Measurements from ENCODE around the gene CLASRP. TPM values are rescaled to one million over a fixed set of nuclear protein-coding genes. Genes with fewer than 3 reads are reported as not detected.
"Not testable (repeated sequence)": the region's sequence is repeated elsewhere in the genome, so short reads cannot be mapped to it uniquely, and the experiment has no call there.

CLASRP gene
- total RNA-seq, 1 donor from 2014 or later, result 109 TPM

DNA sequence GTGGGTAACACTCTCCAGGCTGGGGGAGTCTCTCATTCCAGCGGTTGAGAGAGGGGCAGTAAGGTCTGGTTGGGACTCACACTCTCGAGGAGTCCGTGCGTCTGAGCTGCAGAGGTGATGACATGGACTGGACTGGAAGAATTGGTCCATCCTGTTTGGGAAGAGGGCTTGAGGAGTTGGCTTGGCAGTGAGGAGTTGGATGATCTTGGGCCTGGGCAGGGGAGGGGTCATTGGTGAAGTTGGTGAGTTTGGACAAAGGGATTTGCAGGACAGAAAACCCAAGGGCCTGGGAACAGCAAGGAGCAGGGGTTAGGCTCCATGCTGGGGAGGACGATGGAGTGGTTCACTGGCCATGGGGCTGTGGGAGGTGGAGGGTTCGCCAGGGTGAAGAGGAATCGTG, 57.9 kb downstream of the CLASRP start:
- DNase-seq (ENCODE audit: low spot score), result no peak
- no peak for ATAC-seq
- intact Hi-C loops (cut with DNase I), result no loop called here

DNA sequence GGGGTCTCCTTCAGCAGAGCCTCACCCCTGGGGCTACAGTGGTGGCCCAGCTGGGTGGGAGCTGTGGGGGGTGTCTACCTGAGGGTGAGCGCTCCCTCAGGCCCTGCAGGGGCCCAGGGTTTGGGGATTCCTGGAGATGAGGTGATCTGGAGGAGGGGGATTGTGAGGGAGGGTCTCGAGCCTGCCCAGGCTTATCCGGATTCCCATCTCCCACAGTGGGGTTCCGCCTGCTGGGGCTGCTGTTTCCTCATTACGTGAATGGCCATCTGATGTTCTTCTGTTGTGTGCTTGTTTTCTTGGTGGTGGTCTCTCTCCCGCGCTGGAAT, 58.6 kb downstream of the CLASRP start:
- intact Hi-C loops (cut with DNase I), result no loop called here
- ATAC-seq, result no peak
- DNase-seq (ENCODE audit: low spot score), result no peak

DNA sequence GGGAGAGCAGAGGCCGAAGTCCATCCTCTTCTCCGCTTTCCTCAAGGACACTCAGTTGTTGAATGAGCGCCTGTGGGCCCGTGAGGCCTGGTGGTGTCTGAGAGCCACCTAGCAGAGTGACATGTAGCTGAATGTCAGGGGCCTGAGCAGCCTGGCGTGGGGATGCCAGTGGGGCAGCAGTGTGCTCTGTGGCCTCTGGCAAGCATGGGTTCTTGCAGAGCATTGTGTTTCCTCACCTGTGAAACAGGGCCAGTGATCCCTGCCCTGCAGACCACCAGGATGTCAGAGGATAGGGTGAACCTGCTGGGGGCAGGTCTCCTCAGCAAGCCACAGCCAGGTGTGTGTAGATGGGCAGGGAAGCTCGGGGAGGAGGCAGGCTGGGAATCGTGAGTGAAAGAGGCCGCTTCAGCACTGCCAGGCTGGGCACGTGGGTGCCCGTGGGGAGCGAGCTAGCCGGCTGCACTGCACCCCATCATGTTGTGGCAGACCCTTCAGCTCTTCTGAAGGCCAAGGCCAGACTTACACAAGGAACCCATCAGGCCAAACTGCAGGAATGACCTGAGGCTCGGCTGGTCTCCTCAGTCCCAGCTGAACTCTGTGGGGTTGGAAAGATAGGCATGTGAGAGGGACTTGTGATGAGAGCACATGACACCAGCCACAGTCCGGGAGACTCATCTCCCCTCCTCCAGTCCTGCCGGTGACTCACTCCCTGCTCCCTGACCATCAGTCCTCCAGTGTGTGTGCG, 59.1 kb downstream of the CLASRP start:
- peak; percentile 77 for ATAC-seq
- intact Hi-C loops (cut with DNase I), result no loop called here
- DNase-seq (ENCODE audit: low spot score), result peak; percentile 67

DNA sequence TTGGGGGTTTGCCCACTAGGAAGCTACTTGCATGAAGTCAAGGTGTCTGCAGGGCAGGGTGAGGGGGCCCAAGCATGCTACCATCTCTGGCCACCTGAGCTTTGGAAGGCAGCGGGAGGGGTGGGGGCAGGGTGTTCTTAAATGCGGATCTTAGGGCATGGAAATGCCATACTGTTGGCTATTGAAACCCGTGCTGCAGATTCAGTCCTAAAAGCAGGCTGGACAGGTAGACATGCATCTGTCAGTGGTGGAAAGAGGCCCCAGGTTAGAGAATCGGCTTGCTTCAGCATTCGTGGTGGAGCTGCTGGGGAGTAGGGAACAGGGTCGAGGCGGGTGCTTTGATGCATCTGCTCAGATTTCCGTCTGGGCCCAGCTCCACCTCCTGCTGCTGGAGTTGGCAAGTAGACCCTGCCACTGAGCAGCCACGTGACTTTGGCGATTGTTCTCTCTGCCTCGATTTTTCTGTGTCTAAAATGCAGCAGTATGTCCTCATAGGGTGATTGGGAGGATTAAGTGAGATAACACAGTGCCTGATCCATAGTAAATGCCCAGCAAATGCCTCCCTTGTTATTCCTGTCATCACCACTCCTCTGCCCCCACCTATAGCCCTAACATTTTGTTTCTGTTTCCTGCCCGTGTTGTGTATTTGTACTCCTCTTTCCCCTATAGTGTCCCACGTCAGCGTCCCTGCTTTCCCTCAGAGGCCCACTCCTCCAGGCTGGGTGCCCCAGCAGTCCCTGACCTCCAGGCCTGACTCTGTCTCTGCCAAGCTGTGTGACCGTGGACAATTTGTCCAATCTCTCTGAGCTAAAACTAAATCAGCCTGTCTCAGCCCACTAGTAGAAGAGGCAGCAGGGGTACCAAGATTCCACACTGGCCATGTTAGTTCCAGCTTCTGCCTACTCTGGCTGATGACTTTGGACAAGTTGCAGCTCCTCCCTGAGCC, 59.9 kb downstream of the CLASRP start:
- intact Hi-C loops (cut with DNase I), result no loop called here
- ATAC-seq, result peak; percentile 37
- no peak for DNase-seq (ENCODE audit: low spot score)

DNA sequence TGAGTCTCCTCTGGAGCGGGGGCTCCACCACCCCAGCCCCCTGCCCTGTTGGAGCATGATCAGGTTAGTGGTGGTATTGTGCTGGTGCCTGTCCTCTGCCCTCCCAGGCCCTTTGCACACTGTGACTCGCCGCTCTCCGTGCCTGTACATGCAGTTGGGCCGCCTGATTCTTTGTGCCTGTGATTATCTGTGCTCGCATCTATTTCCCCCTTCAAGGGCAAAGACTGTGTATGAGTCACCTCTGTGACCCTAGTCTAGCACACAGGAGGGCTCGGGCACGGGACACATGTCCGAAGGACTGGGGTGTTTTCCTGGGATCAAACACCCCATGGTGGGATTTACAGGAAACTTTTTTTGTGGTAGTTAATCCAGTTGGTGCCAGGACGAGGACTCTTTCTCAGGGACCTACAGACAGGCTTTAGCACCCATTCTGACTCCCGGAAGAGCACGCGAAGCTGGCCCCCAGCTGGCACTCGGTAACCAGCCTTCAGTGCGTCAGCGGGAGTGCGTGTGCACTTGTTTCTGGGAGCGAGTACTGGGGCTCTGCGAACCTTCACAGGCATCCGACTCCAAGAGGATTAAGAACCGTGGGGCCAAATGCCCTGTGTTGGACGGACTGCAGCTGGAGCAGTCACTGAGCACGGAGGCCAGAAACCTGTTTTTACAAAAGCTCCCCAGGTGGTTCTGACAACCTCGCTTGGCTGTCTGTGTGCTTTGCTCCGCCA, 60.8 kb downstream of the CLASRP start:
- ATAC-seq (no peak), DNase-seq (ENCODE audit: low spot score) (no peak)
- intact Hi-C loops (cut with DNase I), result no loop called here

DNA sequence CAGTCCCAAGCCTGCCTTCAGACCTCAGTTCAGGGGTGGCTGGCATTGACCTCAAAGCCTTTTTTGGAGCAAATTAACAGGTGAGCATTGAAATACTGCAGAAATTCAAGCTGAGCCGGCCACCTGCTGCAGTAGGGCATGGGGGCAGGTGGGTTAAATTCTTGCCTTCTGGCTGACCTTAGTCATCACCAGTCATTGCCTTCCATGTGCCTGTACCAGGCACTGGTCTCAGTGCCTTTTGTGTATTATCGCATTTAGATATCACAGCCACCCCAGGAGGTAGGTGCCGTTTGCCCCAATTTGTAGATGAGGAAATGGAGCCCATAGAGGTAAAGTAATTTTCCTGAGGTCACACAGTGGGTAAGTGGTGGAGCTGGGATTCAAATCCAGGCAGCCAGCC, 61.4 kb downstream of the CLASRP start:
- intact Hi-C loops (cut with DNase I), result no loop called here
- no peak for DNase-seq (ENCODE audit: low spot score)

DNA sequence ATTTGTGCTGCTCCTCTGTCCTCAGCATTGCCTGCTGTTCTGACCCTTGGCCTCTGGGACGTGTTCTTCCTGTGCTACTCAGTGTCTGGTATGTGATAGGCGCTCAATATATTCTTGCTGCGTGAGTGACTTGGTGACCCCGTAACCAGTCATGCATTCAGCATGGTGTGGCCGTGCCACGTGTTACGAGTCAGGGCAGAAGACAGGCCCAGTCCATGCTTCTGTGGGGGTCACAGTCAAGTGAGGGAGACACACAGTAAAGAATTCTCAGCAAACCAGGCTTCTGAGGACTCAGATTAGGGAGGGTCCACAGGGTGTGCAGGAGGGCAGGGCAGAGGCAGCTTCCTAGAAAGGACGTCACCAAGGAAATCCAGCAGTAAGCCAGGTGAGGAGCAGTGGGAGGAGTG, 62.0 kb downstream of the CLASRP start:
- ATAC-seq, result no peak
- DNase-seq (ENCODE audit: low spot score), result no peak
- intact Hi-C loops (cut with DNase I), result no loop called here

More for the DNA sequence above, 61.4 kb downstream of the CLASRP start:
- no peak for ATAC-seq

DNA sequence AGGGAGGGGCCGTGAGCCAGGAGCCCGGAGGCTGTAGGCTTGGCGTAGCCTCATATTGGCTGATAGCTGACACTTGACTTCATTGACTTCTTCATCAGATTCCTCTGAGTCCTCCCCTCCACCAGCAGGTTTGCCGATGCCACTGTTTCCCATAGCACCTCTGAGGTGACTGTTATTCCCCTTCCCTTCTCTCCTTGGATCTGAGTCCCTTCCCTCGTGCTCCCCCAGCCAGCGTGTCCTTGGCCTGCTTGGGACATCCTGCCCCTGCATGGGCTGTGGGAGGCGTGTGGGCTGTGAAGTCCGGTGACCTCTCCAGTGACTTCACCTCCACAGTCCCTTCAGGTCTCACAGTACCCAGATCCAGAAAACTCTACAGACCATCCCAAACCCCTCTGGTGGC, 63.0 kb downstream of the CLASRP start:
- intact Hi-C loops (cut with DNase I), result no loop called here
- DNase-seq (ENCODE audit: low spot score) (no peak), ATAC-seq (no peak)

DNA sequence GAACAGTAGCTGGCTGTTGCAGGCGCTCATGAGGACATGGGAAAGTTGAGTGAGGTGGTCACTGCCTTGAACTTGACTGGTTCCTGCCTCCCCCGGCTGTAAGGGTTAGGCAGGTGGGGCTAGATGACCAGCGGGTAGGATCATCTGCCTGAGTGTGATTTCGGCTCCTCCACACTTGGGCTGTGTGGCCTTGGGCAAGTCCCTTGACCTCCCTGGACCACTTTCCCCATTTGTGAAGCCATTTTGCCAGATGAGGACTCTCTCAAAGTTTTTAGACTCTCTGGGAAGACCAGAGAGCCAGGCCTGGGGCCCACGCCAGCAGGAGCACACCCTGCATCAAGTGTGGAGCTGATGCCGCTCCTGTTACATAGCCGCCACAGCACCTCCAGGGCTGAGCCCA, 63.6 kb downstream of the CLASRP start:
- DNase-seq (ENCODE audit: low spot score), result no peak
- intact Hi-C loops (cut with DNase I), result no loop called here
- ATAC-seq, result no peak

DNA sequence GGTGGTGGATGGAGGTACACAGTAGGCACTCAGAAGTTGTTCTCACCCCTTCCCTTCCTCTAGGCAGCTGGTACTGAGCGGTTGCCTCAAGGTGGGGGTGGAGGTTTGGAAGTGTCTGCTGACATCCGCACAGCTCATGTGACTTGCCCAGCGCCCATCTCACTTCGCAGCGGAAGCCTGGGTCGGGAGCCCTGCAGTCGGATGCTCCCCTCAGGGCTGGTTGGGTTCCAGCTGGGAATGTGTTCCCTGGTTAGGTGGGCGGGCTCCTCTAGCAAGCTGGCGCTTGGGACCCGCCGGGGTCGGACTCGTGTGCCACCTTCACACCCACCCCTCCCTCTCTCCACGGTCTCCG, 64.3 kb downstream of the CLASRP start:
- DNase-seq (ENCODE audit: low spot score), result no peak
- intact Hi-C loops (cut with DNase I), result no loop called here
- peak; percentile 73 for ATAC-seq

DNA sequence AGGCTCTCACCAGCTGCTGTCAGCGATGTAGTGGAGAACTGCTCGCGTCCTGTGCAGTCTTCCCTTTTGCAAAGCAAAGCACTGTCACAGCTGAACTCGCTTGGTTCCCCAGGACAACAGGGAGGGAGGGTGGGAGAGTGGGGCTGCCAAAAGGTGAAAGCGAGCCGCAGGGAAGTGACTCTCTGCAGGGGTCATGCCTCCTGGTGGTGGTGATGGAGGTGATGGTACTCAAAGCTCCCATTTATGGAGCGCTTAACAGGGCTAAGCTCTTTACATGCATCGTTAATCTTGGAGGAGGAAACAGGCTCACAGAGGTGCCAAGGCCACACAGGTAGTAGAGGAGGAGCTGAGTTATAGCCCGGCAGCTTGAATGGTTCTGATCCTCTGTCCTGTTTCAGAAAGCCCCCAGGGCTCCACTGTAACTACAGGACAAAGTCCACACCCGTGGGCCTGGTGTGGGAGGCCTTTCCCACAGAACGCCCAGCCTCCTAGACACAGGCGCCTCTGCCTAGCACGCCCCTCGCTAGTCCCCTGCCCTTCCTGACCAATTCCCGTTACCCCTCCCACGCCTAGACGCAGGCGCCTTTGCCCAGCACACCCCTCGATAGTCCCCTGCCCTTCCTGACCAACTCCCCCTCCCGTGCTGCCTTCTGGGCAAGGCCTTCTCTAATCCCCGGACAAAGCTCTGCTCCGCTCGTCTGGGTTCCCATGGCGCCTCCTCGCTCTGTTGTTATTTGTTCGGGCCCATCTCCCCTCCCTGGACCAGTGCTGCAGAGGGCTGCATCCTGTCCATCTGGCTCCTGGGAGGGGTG, 64.9 kb downstream of the CLASRP start:
- ATAC-seq, result peak; percentile 40

DNA sequence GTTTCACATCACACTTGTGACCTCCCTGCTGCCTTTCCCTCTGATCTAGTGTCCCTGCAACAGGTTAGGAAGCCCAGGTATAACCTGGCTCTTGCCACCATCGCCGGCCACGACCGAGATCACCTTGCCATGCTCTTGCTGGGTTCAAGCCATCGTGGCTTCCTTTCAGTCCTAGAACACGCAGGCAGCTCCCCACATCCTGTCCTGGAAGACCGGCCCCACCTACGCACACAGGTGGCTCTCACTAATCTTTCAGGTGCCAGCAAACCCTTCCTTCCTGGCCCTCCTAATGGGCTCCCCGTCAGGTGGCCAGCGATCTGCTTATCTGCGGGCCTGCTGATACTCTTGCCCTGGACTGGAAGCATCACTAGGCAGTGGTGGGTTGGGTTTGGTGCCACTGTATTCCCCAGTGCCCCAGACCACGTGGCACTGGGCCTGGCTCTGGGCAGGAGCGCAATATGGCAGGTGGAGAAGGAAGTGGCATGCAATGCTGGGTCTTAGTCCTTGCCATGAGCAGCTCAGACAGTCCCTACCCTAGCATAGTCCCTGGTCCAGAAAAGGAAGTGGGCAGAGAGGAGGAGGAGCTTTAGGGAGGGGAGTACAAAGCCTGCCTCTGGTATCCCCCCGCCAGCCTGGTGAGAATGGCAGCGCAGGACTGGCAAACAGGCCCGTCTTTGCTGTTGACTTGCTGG, 66.0 kb downstream of the CLASRP start:
- DNase-seq (ENCODE audit: low spot score) (no peak), ATAC-seq (no peak)
- intact Hi-C loops (cut with DNase I), result no loop called here

More for the DNA sequence above, 64.9 kb downstream of the CLASRP start:
- no peak for DNase-seq (ENCODE audit: low spot score)
- intact Hi-C loops (cut with DNase I), result no loop called here

DNA sequence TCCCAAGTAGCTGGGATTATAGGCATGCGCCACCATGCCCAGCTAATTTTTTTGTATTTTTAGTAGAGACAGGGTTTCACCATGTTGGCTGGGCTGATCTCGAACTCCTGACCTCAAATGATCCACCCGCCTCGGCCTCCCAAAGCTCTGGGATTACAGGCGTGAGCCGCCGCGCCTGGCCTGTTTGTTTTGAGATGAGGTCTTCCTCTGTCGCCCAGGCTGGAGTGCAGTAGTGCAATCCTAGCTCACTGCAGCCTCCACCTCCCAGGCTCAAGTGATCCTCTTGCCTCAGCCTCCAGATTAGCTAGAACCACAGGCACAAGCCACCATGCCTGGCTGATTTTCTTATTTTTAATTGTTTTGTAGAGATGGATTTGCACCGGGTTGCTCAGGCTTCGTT, 67.5 kb downstream of the CLASRP start:
- intact Hi-C loops (cut with DNase I); DNase-seq (ENCODE audit: low spot score); ATAC-seq: not testable (repeated sequence)

DNA sequence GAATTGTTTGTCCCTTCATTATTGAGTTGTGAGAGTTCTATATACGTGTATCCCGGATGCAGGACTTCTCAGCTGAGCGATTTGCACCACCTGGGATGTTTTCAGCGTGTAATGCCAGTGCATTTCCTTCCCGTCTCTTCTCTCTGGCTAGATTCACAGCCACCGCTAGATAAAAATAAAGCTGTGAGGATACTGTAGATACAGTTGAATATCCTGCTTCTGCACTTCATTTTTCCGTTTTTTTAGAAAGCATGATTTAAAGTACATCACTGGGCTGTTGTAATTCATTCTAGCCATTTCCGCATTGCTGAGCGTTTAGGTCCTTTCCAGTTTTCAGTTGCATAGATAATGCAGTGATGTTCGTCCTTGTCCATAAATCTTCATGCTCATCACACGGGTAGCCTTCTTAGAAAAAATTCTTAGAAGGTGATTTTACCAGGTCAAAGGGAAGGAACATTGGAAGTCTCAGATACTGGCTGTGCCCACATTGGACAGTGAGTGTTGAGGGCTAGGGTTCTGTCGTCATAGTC, 68.8 kb downstream of the CLASRP start:
- DNase-seq (ENCODE audit: low spot score) (no peak), ATAC-seq (no peak)
- intact Hi-C loops (cut with DNase I), result no loop called here

DNA sequence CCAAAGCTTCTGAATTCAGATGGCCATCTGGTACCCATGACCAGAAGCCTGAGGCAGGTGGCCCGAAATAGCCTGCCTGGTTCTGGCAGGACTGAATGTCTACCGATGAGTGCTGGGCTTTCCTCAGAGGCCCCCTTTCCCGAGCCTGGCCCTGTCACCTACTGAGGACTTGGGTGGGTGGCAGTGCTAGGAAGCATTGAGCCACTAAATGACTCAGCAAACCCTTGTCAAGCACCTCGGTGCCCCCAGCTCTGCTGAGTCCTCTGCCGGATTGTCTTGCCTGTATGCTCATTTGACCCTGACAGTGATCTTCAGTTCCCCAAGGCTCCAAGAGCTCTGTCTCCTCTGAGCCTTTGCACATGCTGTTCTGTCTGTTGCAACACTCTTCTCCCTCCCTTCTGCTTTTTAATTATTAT, 72.0 kb downstream of the CLASRP start:
- ATAC-seq, result no peak
- DNase-seq (ENCODE audit: low spot score), result no peak
- intact Hi-C loops (cut with DNase I), result loop anchor here (5.0 kb wide), 1 partner anchor 1351 kb away; no protein-coding TSS in a partner anchor

DNA sequence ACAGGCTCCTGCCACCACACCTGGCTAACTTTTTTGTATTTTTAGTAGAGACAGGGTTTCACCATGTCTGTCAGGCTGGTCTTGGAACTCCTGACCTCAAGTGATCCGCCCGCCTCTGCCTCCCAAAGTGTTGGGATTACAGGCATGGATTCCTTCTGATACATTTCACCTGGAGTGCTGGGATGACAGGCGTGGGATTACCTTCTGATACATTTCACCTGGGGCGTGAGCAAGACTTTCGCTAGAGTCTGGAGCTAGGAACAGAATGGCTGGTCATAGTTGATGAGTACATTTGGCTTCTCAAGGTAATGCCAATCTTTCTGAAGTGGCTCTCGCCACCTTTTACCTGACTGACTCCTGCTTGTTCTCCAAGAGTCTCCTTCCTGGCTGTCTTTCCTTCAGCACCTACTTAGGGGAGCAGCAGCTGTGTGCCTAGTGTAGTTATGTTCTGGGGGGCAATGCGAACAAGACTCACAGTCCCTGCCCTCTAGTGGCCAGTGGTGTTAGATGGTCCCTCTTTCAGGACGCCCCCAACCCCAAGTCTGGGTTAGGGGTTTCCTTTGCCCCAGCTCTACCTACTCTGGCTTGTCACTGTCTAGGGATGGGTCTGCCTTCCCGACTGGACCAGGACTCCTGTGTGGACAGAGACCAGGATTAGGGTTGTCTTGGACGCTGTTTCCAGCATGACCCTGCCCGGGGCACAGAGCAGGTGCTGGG, 73.4 kb downstream of the CLASRP start:
- ATAC-seq (no peak), DNase-seq (ENCODE audit: low spot score) (no peak)
- intact Hi-C loops (cut with DNase I), result loop anchor here (5.0 kb wide), 1 partner anchor 1350 kb away; no protein-coding TSS in a partner anchor

DNA sequence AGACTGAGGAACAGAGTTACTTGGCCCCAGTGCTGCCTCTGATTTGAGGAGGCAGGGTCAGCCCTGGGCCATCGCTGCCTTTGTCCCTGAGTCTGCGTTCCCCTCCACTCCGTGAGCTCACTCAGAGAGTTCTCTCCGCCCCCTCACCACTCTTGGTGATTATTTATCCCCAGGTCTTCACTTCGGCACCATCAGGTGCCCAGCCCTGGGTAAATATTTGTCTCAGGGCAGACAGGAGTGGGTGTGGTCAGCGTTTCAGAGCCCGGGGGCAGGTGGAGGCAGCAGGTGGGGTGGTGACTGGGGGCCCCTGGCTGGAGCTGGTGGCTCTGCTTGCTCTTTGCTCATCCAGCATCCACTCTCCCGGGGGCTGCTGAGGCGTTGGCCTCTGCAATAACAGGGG, 74.8 kb downstream of the CLASRP start:
- intact Hi-C loops (cut with DNase I), result loop anchor here (5.0 kb wide), 1 partner anchor 1349 kb away; no protein-coding TSS in a partner anchor
- no peak for DNase-seq (ENCODE audit: low spot score)
- no peak for ATAC-seq
